Measurements from ENCODE around the gene CHRDL2.
"Not testable (repeated sequence)": the region's sequence is repeated elsewhere in the genome, so short reads cannot be mapped to it uniquely, and the experiment has no call there.

The CHRDL2 gene, protein sequence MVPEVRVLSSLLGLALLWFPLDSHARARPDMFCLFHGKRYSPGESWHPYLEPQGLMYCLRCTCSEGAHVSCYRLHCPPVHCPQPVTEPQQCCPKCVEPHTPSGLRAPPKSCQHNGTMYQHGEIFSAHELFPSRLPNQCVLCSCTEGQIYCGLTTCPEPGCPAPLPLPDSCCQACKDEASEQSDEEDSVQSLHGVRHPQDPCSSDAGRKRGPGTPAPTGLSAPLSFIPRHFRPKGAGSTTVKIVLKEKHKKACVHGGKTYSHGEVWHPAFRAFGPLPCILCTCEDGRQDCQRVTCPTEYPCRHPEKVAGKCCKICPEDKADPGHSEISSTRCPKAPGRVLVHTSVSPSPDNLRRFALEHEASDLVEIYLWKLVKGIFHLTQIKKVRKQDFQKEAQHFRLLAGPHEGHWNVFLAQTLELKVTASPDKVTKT

DNA sequence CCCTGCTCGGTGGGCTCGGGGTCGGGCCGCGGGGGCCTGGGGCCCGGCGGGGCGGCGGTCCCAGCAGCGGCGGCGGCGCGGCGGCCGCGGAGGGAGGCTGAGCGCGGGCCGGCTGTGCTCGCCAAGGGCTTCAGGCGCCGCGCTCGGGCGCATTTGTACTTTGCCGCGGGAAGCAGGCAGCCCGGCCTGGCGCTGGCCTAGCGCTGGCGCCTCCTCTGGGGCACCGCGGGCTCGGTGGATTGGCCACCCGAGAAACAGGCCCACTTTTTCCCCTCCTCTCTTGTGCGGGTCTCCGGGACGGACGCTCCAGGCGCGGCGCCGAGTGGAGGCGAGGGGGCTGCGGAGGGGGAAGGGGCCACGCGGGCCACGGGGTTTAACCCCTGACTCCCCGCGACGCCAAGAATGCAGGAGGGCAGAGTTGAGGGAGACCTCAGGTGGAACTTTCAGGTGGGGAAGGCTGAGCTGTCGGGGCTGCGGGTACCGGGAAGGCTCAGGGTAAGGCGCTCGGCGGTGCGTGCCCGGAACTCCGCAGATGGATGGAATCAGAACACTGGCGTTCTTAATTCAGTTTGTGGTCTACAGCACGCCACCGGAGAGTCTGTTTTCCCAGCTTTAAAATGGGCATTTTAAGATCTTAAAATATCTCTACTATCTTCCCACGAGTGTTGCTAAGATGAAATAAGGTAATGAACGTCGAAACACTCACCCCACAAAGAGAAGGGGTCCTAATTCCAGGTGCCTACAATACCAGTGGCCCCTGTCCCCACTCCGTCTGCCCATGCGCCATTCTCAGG lies at the start of gene CHRDL2:
TSS of gene CHRDL2 (minus strand) at position 126 of the 794 bp plus-strand sequence. CDS start 538 bp downstream, outside the sequence.
- intact Hi-C loops (cut with DNase I) = no loop called here
- peak in 28 of 42 donors; percentile 21 to 69 (median 46) for DNase-seq

DNA sequence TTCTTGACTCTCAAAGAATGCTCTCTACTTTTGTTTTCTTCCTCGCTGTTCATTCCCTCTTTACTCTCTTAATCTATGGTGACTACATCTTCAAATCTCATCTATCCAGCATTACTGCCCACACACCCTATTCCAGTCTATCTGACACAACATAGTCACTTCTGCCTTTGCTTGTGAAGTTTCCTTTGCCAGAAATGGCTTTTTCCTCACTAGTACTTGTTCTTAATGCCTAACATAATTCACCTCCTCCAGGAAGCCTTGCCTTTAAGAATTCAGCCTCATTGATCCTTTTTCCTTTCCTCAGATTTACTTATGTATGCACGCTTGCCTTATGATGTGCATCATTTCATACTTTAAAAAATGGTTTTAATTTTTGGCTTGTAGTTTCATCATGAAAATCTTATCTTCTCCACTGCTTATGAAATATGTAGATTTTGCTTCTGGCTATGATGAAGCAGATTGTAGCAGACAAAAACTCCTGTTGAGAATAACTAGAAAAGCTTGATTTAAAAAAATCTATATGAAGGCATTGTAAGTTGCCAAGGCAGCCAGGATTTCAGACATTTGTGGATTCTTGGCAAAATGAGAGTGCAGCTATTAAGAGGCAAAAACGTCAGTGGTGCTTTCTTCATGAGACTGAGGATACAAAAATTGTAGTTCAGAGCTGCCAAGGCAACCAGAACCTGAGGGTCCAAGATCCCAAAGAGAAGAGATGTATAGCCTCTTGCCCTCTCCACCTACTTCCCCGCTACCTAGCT lies 49.2 kb upstream of the CHRDL2 start:
- intact Hi-C loops (cut with DNase I) = no loop called here
- DNase-seq = no peak

DNA sequence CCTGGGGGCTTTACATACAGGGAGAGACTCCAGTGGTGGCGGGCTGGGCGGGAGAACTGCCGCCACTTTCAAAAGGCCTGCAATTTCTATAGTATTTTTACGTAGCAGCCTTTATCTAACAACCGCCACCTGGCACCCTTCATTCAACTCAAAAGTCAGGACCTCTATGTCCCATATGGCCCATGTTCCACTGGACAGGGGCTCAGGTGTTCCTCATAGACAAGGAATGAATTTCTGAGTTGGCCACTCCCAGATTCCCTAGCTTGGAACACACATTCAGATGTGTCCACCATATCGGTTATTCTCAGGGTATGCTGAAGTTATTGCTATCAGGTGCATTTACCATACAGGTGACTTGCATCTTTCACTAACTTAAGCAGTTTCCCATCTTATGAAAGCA lies 47.4 kb upstream of the CHRDL2 start:
- no peak for DNase-seq
- intact Hi-C loops (cut with DNase I) = no loop called here

DNA sequence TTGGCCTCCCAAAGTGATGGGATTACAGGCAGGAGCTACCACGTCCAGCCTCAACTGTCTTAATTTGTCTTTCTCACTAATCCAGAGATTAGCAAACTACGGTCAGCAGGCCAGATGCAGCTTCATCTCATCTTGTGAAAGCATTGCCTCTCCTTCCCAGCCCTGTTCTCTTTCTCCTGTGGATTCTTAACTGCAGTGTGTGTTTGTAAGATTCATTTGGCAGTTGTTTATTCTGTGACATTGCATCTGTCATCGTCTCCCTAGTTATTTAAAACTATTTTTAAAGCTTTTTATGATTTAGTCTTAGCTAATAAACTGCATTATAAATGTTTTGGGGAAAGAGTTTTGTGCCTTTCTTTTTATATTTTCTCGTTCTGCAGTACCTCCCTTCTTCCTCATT lies 46.7 kb upstream of the CHRDL2 start:
- no peak for DNase-seq
- intact Hi-C loops (cut with DNase I) = no loop called here

DNA sequence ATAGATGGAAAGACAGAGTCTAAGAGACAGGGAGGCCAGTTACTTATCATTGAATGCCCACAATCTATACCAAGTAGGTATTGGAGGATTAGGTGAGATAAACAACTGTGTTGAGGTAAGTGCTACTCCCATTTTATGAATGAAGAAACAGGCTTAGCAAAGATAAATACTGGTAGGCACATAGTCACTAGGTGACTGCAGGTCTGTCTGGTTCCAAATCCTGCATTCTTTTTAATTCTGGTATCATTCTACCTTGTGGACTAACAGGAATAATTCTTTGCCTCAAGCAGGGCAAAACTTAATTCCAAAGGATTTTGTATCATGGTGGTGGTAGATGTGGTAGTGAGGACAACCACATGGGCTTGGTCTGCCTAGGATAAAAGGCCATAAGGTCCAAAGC lies 45.8 kb upstream of the CHRDL2 start:
- DNase-seq = no peak
- intact Hi-C loops (cut with DNase I) = no loop called here

DNA sequence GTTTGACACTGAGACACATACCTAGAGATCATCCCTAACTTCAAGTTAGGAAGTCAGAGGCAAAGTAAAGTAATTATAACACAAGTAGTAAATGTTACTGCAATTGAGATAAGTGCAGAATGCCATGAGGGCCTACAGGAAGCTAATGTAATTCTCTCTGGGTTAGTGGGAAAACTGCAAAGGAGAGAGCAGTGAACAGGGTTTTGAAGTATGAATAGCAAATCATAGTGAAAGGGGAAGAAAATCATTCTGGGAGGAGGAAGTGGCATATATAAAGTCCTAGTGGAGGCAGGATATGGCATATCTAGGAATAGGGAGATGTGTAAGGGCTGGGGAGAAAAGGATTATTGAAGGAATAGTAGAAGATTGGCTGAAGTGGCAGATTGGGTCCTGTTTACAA lies 45.3 kb upstream of the CHRDL2 start:
- intact Hi-C loops (cut with DNase I) = no loop called here
- DNase-seq = no peak

DNA sequence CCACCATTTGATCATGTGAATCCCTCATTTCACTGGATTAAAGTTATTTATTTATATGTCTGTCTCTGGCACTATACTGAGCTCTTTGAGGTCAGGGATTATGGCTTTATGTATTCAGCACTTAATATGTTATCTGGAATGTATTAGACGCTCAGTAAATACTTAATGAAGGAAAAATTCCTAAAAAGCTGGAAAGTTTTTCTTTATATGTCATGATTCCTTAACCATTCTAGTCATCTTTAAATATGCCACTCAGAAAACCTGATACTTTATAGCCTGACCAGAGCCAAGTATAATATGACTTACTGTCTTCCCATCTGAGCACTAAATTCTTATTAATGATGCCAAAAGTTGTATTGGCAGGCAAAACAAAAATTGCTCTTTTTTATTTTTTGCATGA lies 44.5 kb upstream of the CHRDL2 start:
- DNase-seq = no peak
- intact Hi-C loops (cut with DNase I) = no loop called here

DNA sequence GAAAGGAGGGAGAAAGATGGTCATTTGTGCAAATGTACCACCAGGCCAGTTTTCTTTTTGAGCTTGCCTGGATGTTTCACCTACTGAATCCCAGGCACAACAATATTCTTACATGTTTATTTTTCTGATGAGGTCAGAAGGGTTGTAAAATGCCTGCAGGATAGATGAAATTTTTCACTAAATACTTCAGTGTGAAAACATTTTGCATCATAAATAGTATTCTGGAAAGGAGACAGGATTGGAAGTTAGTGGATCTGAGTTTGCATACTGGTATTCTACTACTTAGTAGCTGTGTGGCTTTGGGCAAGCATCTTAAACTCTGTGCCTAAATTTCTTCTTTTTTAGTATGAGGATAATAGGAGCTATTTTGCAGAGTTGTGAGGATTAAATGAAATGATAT lies 42.2 kb upstream of the CHRDL2 start:
- DNase-seq = no peak
- intact Hi-C loops (cut with DNase I) = no loop called here

DNA sequence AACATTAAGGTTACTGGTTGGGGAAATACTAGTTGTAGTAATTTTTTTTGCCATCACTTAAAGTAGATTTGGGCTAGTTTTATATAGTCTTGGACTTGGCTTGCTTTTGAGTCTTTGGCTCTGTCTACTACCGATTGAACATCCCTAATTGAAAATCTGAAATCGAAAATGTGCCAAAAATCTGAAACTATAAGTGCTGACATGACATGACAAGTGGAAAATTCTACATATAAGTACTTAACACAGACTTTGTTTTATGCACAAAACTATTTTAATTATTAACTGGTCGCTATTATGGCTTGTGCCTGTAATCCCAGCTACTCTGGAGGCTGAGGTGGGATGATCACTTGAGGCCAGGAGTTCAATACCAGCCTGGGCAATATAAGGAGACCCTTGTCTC lies 39.9 kb upstream of the CHRDL2 start:
- intact Hi-C loops (cut with DNase I) = no loop called here
- DNase-seq = no peak

DNA sequence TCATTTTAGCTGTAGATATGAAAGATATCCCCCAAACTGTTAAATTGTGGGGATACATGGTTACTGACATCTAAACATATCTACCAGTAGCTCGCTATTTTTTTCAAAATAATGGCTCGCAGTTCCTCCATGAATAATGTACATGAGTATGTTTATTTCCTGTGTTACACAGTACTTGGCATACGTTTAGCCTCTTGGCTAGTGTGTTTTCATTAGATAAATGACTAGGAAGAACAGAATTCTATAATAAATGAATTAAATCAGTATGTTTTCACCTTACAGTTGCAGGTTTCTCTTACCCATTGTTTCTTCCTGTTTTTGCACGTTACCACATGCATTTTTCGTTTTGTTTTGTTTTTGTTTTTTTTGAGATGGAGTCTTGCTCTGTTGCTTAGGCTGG lies 39.2 kb upstream of the CHRDL2 start:
- intact Hi-C loops (cut with DNase I) = no loop called here
- no peak for DNase-seq

DNA sequence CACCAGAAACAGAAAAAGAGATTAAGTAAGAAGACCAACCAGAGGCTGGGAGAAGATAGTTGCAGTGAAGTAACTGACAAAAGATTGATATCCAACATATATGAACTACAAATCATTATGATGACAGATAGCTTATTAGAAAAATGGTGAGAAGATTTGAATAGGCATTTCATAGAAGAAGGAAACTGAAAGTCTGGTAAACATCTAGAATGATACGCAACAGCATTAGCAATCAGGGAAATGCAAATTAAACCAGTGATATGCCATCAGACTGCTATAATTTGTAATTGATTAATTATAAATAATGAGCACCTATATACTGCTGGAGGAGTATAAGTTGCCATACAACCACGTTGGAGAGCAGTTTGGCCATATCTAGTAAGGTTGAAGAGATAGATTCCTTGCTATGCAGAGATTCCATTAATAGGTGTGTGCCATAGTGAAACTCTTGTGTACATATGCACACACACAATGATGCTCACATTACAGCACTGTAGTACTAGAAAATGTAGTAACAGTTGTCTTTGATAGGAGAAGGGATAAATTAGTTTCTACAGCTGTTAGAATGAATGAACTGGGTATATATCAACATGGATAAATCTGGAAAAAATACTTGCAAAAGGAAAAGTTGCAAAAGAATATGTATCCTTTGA lies 38.0 kb upstream of the CHRDL2 start:
- no peak for DNase-seq
- intact Hi-C loops (cut with DNase I) = no loop called here

DNA sequence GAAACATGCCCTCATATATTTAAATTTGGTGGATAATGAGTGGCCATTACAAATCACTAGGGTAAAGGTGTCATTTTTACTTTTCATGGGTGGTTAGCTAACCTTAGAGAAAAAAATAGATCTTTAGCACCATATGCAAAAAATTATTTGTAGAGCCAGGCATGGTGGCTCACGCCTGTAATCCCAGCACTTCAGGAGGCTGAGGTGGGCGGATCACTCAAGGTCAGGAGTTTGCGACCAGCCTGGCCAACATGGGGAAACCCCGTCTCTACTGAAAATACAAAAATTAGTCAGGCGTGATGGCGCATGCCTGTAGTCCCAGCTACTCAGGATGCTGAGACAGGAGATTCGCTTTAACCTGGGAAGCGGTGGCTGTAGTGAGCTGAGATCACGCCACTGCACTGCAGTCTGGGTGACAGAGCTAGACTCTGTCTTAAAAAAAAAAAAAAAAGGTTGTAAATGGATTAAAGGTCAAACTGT lies 37.0 kb upstream of the CHRDL2 start:
- intact Hi-C loops (cut with DNase I); DNase-seq: not testable (repeated sequence)

DNA sequence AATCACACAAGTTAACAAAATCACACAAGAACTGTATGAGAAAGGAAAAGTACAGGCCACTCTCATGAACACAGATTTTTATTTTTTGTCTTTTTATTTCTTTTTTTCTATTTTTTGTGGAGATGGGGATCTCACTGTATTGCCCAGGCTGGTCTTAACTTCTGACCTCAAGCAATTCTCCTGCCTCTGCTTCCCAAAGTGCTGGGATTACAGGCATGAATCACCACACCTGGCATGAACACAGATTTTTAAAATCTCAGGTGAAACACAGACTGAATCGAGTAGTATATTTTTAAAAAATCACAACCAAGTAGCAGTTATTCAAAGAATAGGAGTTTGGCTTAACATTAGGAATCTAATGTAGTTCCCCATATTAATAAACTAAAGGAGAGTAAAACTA lies 35.7 kb upstream of the CHRDL2 start:
- no peak for DNase-seq
- intact Hi-C loops (cut with DNase I) = no loop called here

DNA sequence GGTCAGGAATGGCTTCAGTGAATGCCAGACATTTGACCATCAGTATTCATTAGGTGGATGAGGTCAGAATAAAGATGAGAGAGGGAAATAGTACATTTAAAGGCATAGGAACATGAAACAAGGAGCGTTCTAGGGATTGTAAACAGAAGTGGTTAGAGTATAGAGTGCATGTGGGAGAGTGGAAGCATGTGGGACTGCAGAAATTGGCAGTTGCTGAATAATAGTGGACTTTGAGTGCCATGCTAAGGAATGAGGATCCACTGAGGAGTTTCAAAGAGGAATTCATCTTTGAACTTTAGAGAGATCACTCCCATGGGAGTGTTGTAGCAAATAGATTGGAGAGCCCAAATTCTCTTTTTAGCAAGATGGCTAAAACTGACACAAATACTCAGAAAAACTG lies 25.3 kb upstream of the CHRDL2 start:
- intact Hi-C loops (cut with DNase I) = no loop called here
- no peak for DNase-seq

DNA sequence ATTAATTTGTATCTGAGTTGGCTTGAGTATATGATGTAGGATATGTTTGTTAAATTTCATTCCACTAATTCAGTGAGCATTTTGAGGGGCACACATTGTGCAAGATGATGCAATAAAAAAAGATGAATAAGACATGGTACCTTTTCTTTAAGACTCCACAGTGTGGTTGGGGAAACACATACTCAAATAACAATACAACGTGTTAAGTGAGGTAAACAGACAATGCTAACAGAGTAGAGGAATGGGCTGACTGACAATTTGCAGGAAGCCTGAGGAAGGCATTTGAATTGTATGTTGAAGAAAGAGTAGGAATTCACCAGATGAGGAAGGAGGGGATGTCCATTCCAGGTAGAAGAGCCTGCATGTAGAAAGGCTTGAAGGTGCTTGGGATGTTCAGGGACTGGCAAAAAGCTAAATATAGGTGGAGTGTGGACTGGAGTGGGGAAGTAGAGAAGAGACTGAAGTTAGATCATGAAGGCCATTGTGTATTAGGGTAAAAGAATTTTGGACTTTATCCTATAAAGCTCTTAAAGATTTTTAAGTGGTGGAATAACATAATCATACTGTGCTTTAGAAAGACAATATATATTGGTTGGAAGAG lies 24.3 kb upstream of the CHRDL2 start:
- intact Hi-C loops (cut with DNase I) = no loop called here
- no peak for DNase-seq

DNA sequence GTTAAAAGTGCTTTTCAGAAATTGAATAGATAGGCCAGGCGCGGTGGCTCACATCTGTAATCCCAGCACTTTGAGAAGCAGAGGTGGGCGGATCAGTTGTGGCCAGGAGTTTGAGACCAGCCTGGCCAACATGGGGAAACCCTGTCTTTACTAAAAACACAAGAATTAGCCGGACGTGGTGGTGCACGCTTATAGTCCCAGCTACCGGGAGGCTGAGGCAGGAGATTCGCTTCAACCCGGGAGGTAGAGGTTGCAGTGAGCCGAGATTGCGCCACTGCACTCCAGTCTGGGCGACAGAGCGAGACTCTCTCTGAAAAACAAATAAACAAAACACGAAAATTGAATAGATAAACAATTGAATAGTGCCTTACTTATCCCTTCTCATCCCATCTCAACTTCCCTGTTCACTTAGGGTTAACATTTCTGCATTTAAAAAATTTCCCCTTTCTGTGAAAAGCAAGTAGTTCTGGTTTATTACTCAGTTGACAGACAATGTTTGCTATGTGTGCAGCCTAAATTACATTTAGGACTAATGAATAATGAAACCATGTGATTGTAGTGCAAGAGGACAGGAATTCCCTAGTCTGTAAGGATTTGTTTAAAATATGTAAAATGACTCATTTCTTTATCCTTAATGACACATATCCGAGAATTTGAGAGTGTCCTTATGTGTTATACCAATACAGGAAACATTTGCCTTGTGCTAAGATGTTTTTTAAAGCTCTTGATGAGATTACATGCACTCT lies 23.5 kb upstream of the CHRDL2 start:
- no peak for DNase-seq
- intact Hi-C loops (cut with DNase I) = no loop called here

DNA sequence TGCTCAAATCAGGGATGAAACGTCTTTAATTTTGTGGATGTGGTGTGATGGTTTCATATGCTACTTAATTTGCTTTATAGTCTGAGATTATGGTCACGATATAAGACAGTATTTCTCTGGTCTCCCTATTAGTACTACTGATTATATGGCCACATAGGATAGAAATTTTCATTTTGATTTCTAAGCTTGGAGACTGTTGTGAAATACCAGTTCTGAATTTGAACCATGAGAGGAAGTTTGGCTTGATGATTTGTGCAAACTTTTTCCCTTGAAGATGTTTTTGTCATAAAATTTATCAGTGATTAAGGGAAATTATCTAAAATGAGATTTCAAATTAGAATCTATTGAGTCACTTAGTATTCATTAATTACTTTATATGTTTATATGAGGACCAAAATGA lies 20.1 kb upstream of the CHRDL2 start:
- intact Hi-C loops (cut with DNase I) = no loop called here

DNA sequence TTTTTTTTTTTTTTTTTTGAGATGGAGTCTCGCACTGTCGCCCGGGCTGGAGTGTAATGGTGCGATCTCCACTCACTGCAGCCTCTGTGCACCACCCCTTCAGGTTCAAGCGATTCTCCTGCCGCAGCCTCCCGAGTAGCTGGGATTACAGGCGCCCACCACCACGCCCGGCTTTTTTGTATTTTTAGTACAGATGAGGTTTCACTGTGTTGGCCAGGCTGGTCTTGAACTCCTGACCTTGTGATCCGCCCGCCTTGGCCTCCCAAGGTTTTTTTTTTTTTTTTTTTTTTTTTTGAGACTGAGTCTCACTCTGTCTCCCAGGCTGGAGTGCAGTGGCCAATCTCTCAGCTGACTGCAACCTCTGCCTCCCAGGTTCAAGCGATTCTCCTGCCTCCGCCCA lies 19.4 kb upstream of the CHRDL2 start:
- intact Hi-C loops (cut with DNase I); DNase-seq: not testable (repeated sequence)

More for the DNA sequence above, 20.1 kb upstream of the CHRDL2 start:
- no peak for DNase-seq

Measured in head of caudate nucleus (tissue), 42 donors.